H1 (cell line): ENCODE data around the gene C10orf120. TPM values are rescaled to one million over a fixed set of nuclear protein-coding genes. Genes with fewer than 3 reads are reported as not detected.

Experiments used
- CTCF ChIA-PET: fragments of 300-600 bp; sonication (Branson Sonifier 250); formaldehyde crosslinking; loops from one replicate; lab custom pipeline; 2021; ENCODE audit not compliant: partially characterized antibody; lab: Charles Lee
- POLR2A ChIA-PET: fragments of 300-600 bp; sonication (Branson Sonifier 250); formaldehyde crosslinking; loops from one replicate; lab custom pipeline; 2021; ENCODE audit warnings: inconsistent platforms; ENCODE audit not compliant: partially characterized antibody; lab: Charles Lee
- DNase-seq, 2 experiments: peaks; one replicate each; pipeline versions ENCODE4 v3.0.0 to v3.0.0-alpha.2; 2010 to 2022; ENCODE audit warnings: low spot score in 2 of 2, low read depth in 1 of 2, mixed read lengths in 1 of 2
- FAIRE-seq: peaks from 2 replicates; lab custom pipeline; 2011; peaks lifted over from hg19 to GRCh38; lab: Jason Lieb, UNC
- H2AFZ ChIP-seq: 2 replicates; pipeline ENCODE4 v1.8.1; 2012; ENCODE audit warnings: low read length, inconsistent platforms
- H2AK5ac ChIP-seq: 2 replicates; pipeline ENCODE4 v1.6.1; 2013; ENCODE audit warnings: low read depth, low read length
- H2BK120ac ChIP-seq: replicated peaks from 2 replicates; pipeline ENCODE3; 2013; ENCODE audit warnings: low read depth, low read length, inconsistent platforms
- H2BK12ac ChIP-seq: 2 replicates; pipeline ENCODE4 v1.6.1; 2013; ENCODE audit warnings: low read depth, low read length
- H2BK15ac ChIP-seq: 2 replicates; pipeline ENCODE4 v1.6.1; 2013; ENCODE audit warnings: low read length
- H2BK20ac ChIP-seq: 2 replicates; pipeline ENCODE4 v1.6.1; 2013; ENCODE audit warnings: low read length
- H2BK5ac ChIP-seq: 2 replicates; pipeline ENCODE4 v1.6.1; 2013; ENCODE audit warnings: low read depth, low read length
- H3K14ac ChIP-seq: 2 replicates; pipeline ENCODE4 v1.6.1; 2013; ENCODE audit warnings: inconsistent platforms; ENCODE audit not compliant: insufficient read length
- H3K18ac ChIP-seq: 2 replicates; pipeline ENCODE4 v1.6.1; 2013; ENCODE audit warnings: low read length; ENCODE audit errors: extremely low read depth
- H3K23ac ChIP-seq: 2 replicates; pipeline ENCODE4 v1.6.1; 2013; ENCODE audit warnings: inconsistent platforms; ENCODE audit not compliant: insufficient read length
- H3K23me2 ChIP-seq: 2 replicates; pipeline ENCODE4 v1.6.1; 2013; ENCODE audit warnings: low read depth, low read length
- H3K27ac ChIP-seq: 2 replicates; pipeline ENCODE4 v1.6.1; 2011; ENCODE audit warnings: low read depth, low read length, inconsistent platforms
- H3K27me3 ChIP-seq, 4 experiments: replicated peaks in 1 of 4; 1 replicate in 1 of 4; 2 replicates in 3 of 4; pipeline versions ENCODE4 v1.6.1 to v1.8.1; 2011 to 2013; ENCODE audit warnings: low read length in 3 of 4, mild to moderate bottlenecking in 3 of 4, inconsistent platforms in 2 of 4, mixed read lengths in 2 of 4, moderate library complexity in 1 of 4; ENCODE audit not compliant: control insufficient read depth in 3 of 4, insufficient read depth in 3 of 4; ENCODE audit errors: extremely low read depth in 1 of 4
- H3K36me3 ChIP-seq, 4 experiments: 2 replicates each; pipeline versions ENCODE4 v1.6.1 to v1.8.1; 2011 to 2013; ENCODE audit warnings: mild to moderate bottlenecking in 4 of 4, low read length in 3 of 4, moderate library complexity in 2 of 4, control low read depth in 1 of 4, inconsistent platforms in 1 of 4; ENCODE audit not compliant: insufficient read depth in 4 of 4, control insufficient read depth in 2 of 4
- H3K4ac ChIP-seq: replicated peaks from 2 replicates; pipeline ENCODE3; 2013; ENCODE audit warnings: low read length, low read depth, mixed read lengths, inconsistent platforms; ENCODE audit not compliant: insufficient read length
- H3K4me1 ChIP-seq, 4 experiments: replicated peaks in 1 of 4; 1 replicate in 1 of 4; 2 replicates in 3 of 4; pipeline versions ENCODE4 v1.6.1 to v1.8.1; 2011 to 2013; ENCODE audit warnings: low read length in 3 of 4, inconsistent platforms in 2 of 4, mixed read lengths in 1 of 4; ENCODE audit not compliant: insufficient read depth in 4 of 4, control insufficient read depth in 3 of 4
- H3K4me2 ChIP-seq, 2 experiments: 2 replicates each; pipeline versions ENCODE4 v1.6.1 to v1.8.1; 2011 to 2013; ENCODE audit warnings: low read depth in 2 of 2, low read length in 2 of 2, control low read depth in 1 of 2, inconsistent platforms in 1 of 2, mild to moderate bottlenecking in 1 of 2; ENCODE audit not compliant: insufficient read depth in 1 of 2
- H3K4me3 ChIP-seq, 4 experiments: fragments of 200-600, 300-600 bp in 1 of 4; sonication (generic), shearing (Covaris generic), sonication (Bioruptor Twin) in 1 of 4; 2 replicates each; pipeline versions ENCODE4 v1.5.1 to v1.8.1; 2011 to 2016; ENCODE audit warnings: low read length in 4 of 4, low read depth in 3 of 4, control low read depth in 2 of 4, inconsistent platforms in 2 of 4, mild to moderate bottlenecking in 2 of 4, mixed read lengths in 1 of 4, moderate library complexity in 1 of 4; ENCODE audit not compliant: insufficient read depth in 2 of 4; ENCODE audit errors: extremely low read depth in 1 of 4
- H3K56ac ChIP-seq: replicated peaks from 2 replicates; pipeline ENCODE3; 2013; ENCODE audit warnings: low read depth, mild to moderate bottlenecking, mixed read lengths, low read length, inconsistent platforms; ENCODE audit not compliant: insufficient read length
- H3K79me1 ChIP-seq: 2 replicates; pipeline ENCODE4 v1.6.1; 2013; ENCODE audit warnings: low read depth, low read length, control low read depth
- H3K79me2 ChIP-seq, 2 experiments: 2 replicates each; pipeline versions ENCODE4 v1.6.1 to v1.8.1; 2012 to 2013; ENCODE audit warnings: low read length in 2 of 2, mild to moderate bottlenecking in 2 of 2, inconsistent platforms in 1 of 2; ENCODE audit not compliant: insufficient read depth in 2 of 2, control insufficient read depth in 1 of 2
- H3K9ac ChIP-seq, 4 experiments: replicated peaks in 1 of 4; 1 replicate in 1 of 4; 2 replicates in 3 of 4; pipeline versions ENCODE4 v1.6.1 to v1.8.1; 2011 to 2013; ENCODE audit warnings: low read depth in 3 of 4, low read length in 3 of 4, control low read depth in 2 of 4, mild to moderate bottlenecking in 2 of 4, moderate library complexity in 2 of 4, inconsistent platforms in 1 of 4; ENCODE audit errors: extremely low read depth in 1 of 4
- H3K9me3 ChIP-seq, 2 experiments: 2 replicates each; pipeline versions ENCODE4 v1.6.1 to v1.8.1; 2012 to 2013; ENCODE audit warnings: mild to moderate bottlenecking in 2 of 2, moderate library complexity in 2 of 2, control low read depth in 1 of 2, inconsistent platforms in 1 of 2, low read depth in 1 of 2, low read length in 1 of 2, mixed read lengths in 1 of 2; ENCODE audit not compliant: insufficient read depth in 2 of 2
- H4K20me1 ChIP-seq, 2 experiments: replicated peaks in 1 of 2; 2 replicates each; pipeline versions ENCODE3 to v1.8.1; 2011 to 2013; ENCODE audit warnings: inconsistent platforms in 2 of 2, low read length in 2 of 2, mild to moderate bottlenecking in 1 of 2; ENCODE audit not compliant: insufficient read depth in 2 of 2, control insufficient read depth in 1 of 2
- H4K5ac ChIP-seq: 2 replicates; pipeline ENCODE4 v1.6.1; 2013; ENCODE audit warnings: low read length, low read depth, mixed read lengths, inconsistent platforms; ENCODE audit not compliant: insufficient read length
- H4K8ac ChIP-seq: 2 replicates; pipeline ENCODE4 v1.8.0; 2013; ENCODE audit warnings: mild to moderate bottlenecking, moderate library complexity, low read length, inconsistent platforms; ENCODE audit not compliant: insufficient read depth; ENCODE audit errors: extremely low read depth
- H4K91ac ChIP-seq: replicated peaks from 2 replicates; pipeline ENCODE3; 2013; ENCODE audit warnings: low read length, mixed read lengths, inconsistent platforms; ENCODE audit not compliant: insufficient read length
- POLR2AphosphoS5 ChIP-seq: IDR thresholded peaks from 2 replicates; pipeline ENCODE4 v1.6.1; 2011; ENCODE audit warnings: low read depth, low read length
- RBBP5 ChIP-seq: IDR thresholded peaks from 2 replicates; pipeline ENCODE4 v1.7.1; 2012; ENCODE audit warnings: low read depth, mild to moderate bottlenecking, inconsistent platforms, low read length, moderate library complexity, borderline replicate concordance
- SIX5 ChIP-seq: IDR thresholded peaks from 2 replicates; pipeline ENCODE4 v1.6.1; 2011; ENCODE audit warnings: mild to moderate bottlenecking, low read depth, low read length
- SP1 ChIP-seq: IDR thresholded peaks from 2 replicates; pipeline ENCODE4 v1.6.1; 2011; ENCODE audit warnings: low read depth, low read length
- WGBS, 2 experiments: shearing (Covaris generic) in 1 of 2; methylation state at CpG; one replicate each; pipeline versions ENCODE4 v1.1.6 to v1.1.7; 2013 to 2015; ENCODE audit warnings: low lambda C conversion rate in 2 of 2, mixed read lengths in 2 of 2, inconsistent platforms in 1 of 2, low coverage in 1 of 2, missing lambda C conversion rate in 1 of 2; ENCODE audit not compliant: insufficient replicate concordance in 2 of 2, insufficient coverage in 1 of 2, insufficient read length in 1 of 2; ENCODE audit errors: extremely low coverage in 1 of 2, missing lambda C conversion rate in 1 of 2; 5-methylcytosine and 5-hydroxymethylcytosine counted together
- polyA plus RNA-seq, 7 experiments: library from polyadenylated mRNA; depleted of rRNA in 3 of 7; stranded (reverse) in 5 of 7; unstranded in 2 of 7; fragments of >200 nt in 5 of 7; fragments of 200-250 nt in 2 of 7; gene quantifications; 1 replicate in 5 of 7; 2 replicates in 1 of 7; 4 replicates in 1 of 7; pipeline versions ENCODE4 v1.2.1 to v1.2.3, GENCODE V29; 2011 to 2013; ENCODE audit warnings: missing spikeins in 2 of 7, mixed read lengths in 2 of 7
- total RNA-seq: library from RNA; stranded (reverse); fragmentation: NEBNext Ultra II Directional; extraction: Animal tissue kit (Norgen Biotek cat#: 25700); gene quantifications from 2 replicates; pipeline ENCODE4 v1.2.1, GENCODE V29; 2021

C10orf120 gene
- total and polyA plus RNA-seq, 2 of the 8 experiments (the other 6 are each of a cell fraction or from before 2014, with no cell fraction given): not detected

DNA sequence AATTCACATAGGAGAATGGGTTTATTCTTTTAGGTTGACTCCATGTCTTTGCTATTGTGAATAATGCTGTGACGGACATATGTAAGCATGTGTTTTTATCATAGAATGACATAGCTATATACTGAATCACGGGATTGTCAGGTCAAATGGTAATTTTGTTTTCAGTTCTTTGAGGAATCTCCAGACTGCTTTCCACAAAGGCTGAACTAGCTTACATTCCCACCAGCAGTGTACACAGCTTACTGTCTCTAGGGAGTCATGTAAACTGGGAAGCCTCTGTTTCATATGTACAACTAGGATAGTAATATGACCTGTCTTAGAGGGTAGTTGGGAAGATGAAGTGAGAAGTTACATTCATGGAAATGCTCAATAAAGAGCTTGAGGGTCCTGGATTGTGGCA lies 6.8 kb upstream of the C10orf120 start:
- Histone ChIP-seq H3K56ac (no peak overlapping the region), H3K79me2 (no peaks in the 10 kb centered on the region), H3K27ac (no peak overlapping the region), H3K18ac (no peak overlapping the region), H2BK20ac (no peak overlapping the region), H3K4me1 (no peaks in the 10 kb centered on the region; a peak in 1 of 7 replicates), H2BK120ac (no peak overlapping the region), H3K27me3 (no peaks in the 10 kb centered on the region), H3K23ac (no peak overlapping the region), H3K23me2 (peaks cover 3% of the 10 kb centered on the region; the same call in 1 of the 2 replicates), H3K79me1 (no peaks in the 10 kb centered on the region), H3K36me3 (no peaks in the 10 kb centered on the region; a peak in 1 of 8 replicates), H3K9ac (no peak overlapping the region), H3K9me3 (no peaks in the 10 kb centered on the region), H4K20me1 (no peaks in the 10 kb centered on the region), H4K5ac (no peak overlapping the region), H3K4me3 (no peak overlapping the region), H2BK5ac (no peak overlapping the region), H4K91ac (no peak overlapping the region), H2BK12ac (no peak overlapping the region), H2AK5ac (no peak overlapping the region), H3K14ac (no peak overlapping the region), H4K8ac (no peak overlapping the region), H2BK15ac (no peak overlapping the region), H3K4me2 (no peak overlapping the region), H2AFZ (no peak overlapping the region), H3K4ac (no peak overlapping the region)
- FAIRE-seq (no peak), DNase-seq (no peak)
- 96% methylated on average over 2 of the region's 2 CpGs; no CpG with 5 or more reads in 1 of the 2 experiments for WGBS, 2 experiments
- ChIA-PET CTCF (interaction anchor here (1.3 to 4.9 kb wide), 4 partner anchors 11 to 140 kb away, joined by 4 to 56 read pairs (median 12); no protein-coding TSS in a partner anchor), POLR2A (no interaction called here)
- no peak for TF ChIP-seq RBBP5
- TF ChIP-seq SP1: no peak
- TF ChIP-seq POLR2AphosphoS5: no peak
- no peak for TF ChIP-seq SIX5
